ENCODE results near the gene IPPK.

DNA sequence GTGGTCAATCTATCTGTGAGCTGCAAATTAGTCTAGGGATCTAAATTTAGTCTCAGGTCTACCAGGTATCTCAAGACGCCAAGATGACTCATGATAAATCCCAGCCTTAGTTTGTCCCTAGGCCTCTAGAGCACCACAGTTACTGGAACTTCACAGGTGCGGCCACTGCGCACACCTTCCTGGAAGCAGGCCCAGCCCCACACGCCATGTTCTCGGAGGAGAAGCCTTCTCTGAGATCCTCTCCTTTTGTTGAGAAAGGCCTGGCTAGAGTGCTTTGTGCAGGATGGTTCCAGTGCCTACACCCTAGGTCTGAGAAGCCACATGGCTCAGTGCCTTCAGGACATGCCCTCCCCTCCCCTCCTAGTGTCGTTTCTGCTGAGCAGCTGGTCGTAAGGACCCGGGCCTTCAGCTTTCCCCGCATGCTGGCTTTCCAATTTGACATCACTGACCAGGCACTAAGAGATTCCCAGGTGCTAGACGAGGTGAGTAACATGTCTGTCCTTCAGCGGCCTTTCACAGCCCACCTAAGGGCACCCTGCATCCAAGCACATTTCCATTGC lies 51.9 kb downstream of the IPPK start:
- TF ChIP-seq, protein P1, sequence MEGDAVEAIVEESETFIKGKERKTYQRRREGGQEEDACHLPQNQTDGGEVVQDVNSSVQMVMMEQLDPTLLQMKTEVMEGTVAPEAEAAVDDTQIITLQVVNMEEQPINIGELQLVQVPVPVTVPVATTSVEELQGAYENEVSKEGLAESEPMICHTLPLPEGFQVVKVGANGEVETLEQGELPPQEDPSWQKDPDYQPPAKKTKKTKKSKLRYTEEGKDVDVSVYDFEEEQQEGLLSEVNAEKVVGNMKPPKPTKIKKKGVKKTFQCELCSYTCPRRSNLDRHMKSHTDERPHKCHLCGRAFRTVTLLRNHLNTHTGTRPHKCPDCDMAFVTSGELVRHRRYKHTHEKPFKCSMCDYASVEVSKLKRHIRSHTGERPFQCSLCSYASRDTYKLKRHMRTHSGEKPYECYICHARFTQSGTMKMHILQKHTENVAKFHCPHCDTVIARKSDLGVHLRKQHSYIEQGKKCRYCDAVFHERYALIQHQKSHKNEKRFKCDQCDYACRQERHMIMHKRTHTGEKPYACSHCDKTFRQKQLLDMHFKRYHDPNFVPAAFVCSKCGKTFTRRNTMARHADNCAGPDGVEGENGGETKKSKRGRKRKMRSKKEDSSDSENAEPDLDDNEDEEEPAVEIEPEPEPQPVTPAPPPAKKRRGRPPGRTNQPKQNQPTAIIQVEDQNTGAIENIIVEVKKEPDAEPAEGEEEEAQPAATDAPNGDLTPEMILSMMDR (IDR thresholded peaks at IDR 0.05) = no peak
- TF ChIP-seq POLR2AphosphoS5 (IDR thresholded peaks at IDR 0.05) = no peak

Data from prostate gland (tissue), 2 donors.